Activated naive CD4-positive, alpha-beta T cell treated with anti-CD3 and anti-CD28 coated beads for 36 hours (primary cell): ENCODE data around the gene MCAT. TPM values are rescaled to one million over a fixed set of nuclear protein-coding genes. Genes with fewer than 3 reads are reported as not detected.
"Not testable (repeated sequence)": the region's sequence is repeated elsewhere in the genome, so short reads cannot be mapped to it uniquely, and the experiment has no call there.

ENCODE experiments used
- CTCF ChIA-PET: fragments of 350-600 bp; sonication (Branson Sonifier 250); formaldehyde crosslinking; loops from one replicate; lab custom pipeline; 2021; ENCODE audit warnings: antibody characterized with exemption; lab: Charles Lee
- DNase-seq: peaks from one replicate; pipeline ENCODE4 v3.0.0-alpha.2; 2020
- H3K27ac Mint-ChIP-seq: one replicate; pipeline ENCODE4 v1.8.0; 2021; ENCODE audit warnings: mild to moderate bottlenecking, mixed read lengths
- H3K27me3 Mint-ChIP-seq: one replicate; pipeline ENCODE4 v1.8.0; 2021; ENCODE audit warnings: low read depth, mixed read lengths
- H3K36me3 Mint-ChIP-seq: one replicate; pipeline ENCODE4 v1.8.0; 2021; ENCODE audit warnings: low read depth, mixed read lengths
- H3K4me1 Mint-ChIP-seq: one replicate; pipeline ENCODE4 v1.8.0; 2021; ENCODE audit warnings: low read depth, mixed read lengths
- H3K4me3 Mint-ChIP-seq: one replicate; pipeline ENCODE4 v1.8.0; 2021; ENCODE audit warnings: mild to moderate bottlenecking, moderate library complexity, mixed read lengths
- H3K9me3 Mint-ChIP-seq: one replicate; pipeline ENCODE4 v1.8.0; 2021; ENCODE audit warnings: mixed read lengths
- intact Hi-C: fragments of 100-400 bp; cut with micrococcal nuclease; formaldehyde crosslinking; loops from one replicate; pipeline ENCODE4 v1.15.1; 2023
- total RNA-seq, 2 experiments: library from RNA; stranded (reverse); gene quantifications; one replicate each; pipeline ENCODE4 v1.2.3, GENCODE V29; 2021

Gene MCAT
- total RNA-seq, 2 experiments from 2014 or later, result 10.0 to 10.5 TPM

- no peak for DNase-seq
- Mint-ChIP-seq H3K4me3 (peak overlapping the region; percentile 30), H3K27me3 (no peaks in the 10 kb centered on the region), H3K4me1 (peaks cover 24% of the 10 kb centered on the region), H3K36me3 (peaks cover 1% of the 10 kb centered on the region), H3K27ac (peak overlapping the region; percentile 69), H3K9me3 (no peaks in the 10 kb centered on the region)
- CTCF ChIA-PET, result interaction anchor here (0.7 to 1.4 kb wide), 2 partner anchors 11 to 40 kb away, joined by 3 to 5 read pairs; no protein-coding TSS in a partner anchor
- intact Hi-C loops, result no loop called here
These were observed 4.6 kb upstream of the MCAT start for GRCh38 chr22:43147821-43148220.

GRCh38 chr22:43146332-43146731 lies 3.1 kb upstream of the MCAT start:
- H3K9me3 Mint-ChIP-seq, H3K27me3 Mint-ChIP-seq, H3K4me3 Mint-ChIP-seq, DNase-seq, intact Hi-C loops, H3K36me3 Mint-ChIP-seq, H3K27ac Mint-ChIP-seq: not testable (repeated sequence)
- H3K4me1 Mint-ChIP-seq, result peaks cover 28% of the 10 kb centered on the region
- CTCF ChIA-PET, result interaction anchor here (1.4 kb wide), 1 partner anchor 41 kb away, joined by 5 read pairs; no protein-coding TSS in a partner anchor

GRCh38 chr22:43145371-43145770 lies 2.2 kb upstream of the MCAT start:
- H3K4me1 Mint-ChIP-seq, result peaks cover 35% of the 10 kb centered on the region
- H3K4me3 Mint-ChIP-seq, intact Hi-C loops, H3K27ac Mint-ChIP-seq, DNase-seq, H3K36me3 Mint-ChIP-seq, H3K27me3 Mint-ChIP-seq, H3K9me3 Mint-ChIP-seq: not testable (repeated sequence)
- CTCF ChIA-PET, result interaction anchor here (1.1 kb wide), 1 partner anchor 19 kb away, joined by 3 read pairs; no protein-coding TSS in a partner anchor

- no peak for DNase-seq
- CTCF ChIA-PET, result interaction anchor here (1.1 kb wide), 1 partner anchor 18 kb away, joined by 3 read pairs; no protein-coding TSS in a partner anchor
- Mint-ChIP-seq H3K9me3 (no peaks in the 10 kb centered on the region), H3K27me3 (no peaks in the 10 kb centered on the region), H3K36me3 (peaks cover 12% of the 10 kb centered on the region), H3K27ac (no peak overlapping the region), H3K4me1 (peaks cover 36% of the 10 kb centered on the region), H3K4me3 (no peak overlapping the region)
- intact Hi-C loops, result no loop called here
These were observed 1.8 kb upstream of the MCAT start for GRCh38 chr22:43144949-43145348.

- H3K36me3 Mint-ChIP-seq, result peaks cover 34% of the 10 kb centered on the region
These were observed 6.4 kb downstream of the MCAT start for GRCh38 chr22:43136801-43137200.

GRCh38 chr22:43136255-43136654 lies 6.9 kb downstream of the MCAT start:
- no peaks in the 10 kb centered on the region for H3K9me3 Mint-ChIP-seq
- DNase-seq, result no peak
- peaks cover 10% of the 10 kb centered on the region for H3K4me1 Mint-ChIP-seq
- H3K27me3 Mint-ChIP-seq, result no peaks in the 10 kb centered on the region
- CTCF ChIA-PET, result interaction anchor here (1.0 to 1.4 kb wide), 2 partner anchors 38 to 46 kb away, joined by 3 to 4 read pairs; no protein-coding TSS in a partner anchor
- intact Hi-C loops, result no loop called here
- no peak overlapping the region for H3K27ac Mint-ChIP-seq
- H3K4me3 Mint-ChIP-seq, result no peak overlapping the region
- H3K36me3 Mint-ChIP-seq, result peaks cover 34% of the 10 kb centered on the region

More at GRCh38 chr22:43136801-43137200, 6.4 kb downstream of the MCAT start:
- no peak for DNase-seq
- Mint-ChIP-seq H3K27ac (no peak overlapping the region), H3K4me3 (no peak overlapping the region), H3K27me3 (no peaks in the 10 kb centered on the region), H3K4me1 (peaks cover 14% of the 10 kb centered on the region), H3K9me3 (no peaks in the 10 kb centered on the region)
- intact Hi-C loops, result no loop called here
- CTCF ChIA-PET, result interaction anchor here (0.6 to 1.4 kb wide), 3 partner anchors 11 to 47 kb away, joined by 3 to 4 read pairs (median 3); no protein-coding TSS in a partner anchor

GRCh38 chr22:43135565-43135964 lies 7.6 kb downstream of the MCAT start:
- Mint-ChIP-seq H3K36me3 (peaks cover 28% of the 10 kb centered on the region), H3K9me3 (no peaks in the 10 kb centered on the region), H3K27ac (no peak overlapping the region), H3K4me1 (peaks cover 4% of the 10 kb centered on the region), H3K4me3 (no peak overlapping the region), H3K27me3 (no peaks in the 10 kb centered on the region)
- CTCF ChIA-PET, result interaction anchor here (0.6 to 1.4 kb wide), 3 partner anchors 23 to 779 kb away, joined by 3 to 4 read pairs (median 4); no protein-coding TSS in a partner anchor
- no peak for DNase-seq
- intact Hi-C loops, result no loop called here

GRCh38 chr22:43134553-43134952 lies 8.6 kb downstream of the MCAT start:
- DNase-seq, result no peak
- Mint-ChIP-seq H3K27me3 (no peaks in the 10 kb centered on the region), H3K36me3 (peaks cover 21% of the 10 kb centered on the region), H3K9me3 (no peaks in the 10 kb centered on the region), H3K27ac (no peak overlapping the region), H3K4me1 (no peaks in the 10 kb centered on the region), H3K4me3 (no peak overlapping the region)
- CTCF ChIA-PET, result interaction anchor here (0.9 kb wide), 1 partner anchor 53 kb away, joined by 3 read pairs; no protein-coding TSS in a partner anchor
- intact Hi-C loops, result no loop called here

- Mint-ChIP-seq H3K4me1 (no peaks in the 10 kb centered on the region), H3K36me3 (peaks cover 17% of the 10 kb centered on the region), H3K27me3 (no peaks in the 10 kb centered on the region), H3K4me3 (no peak overlapping the region), H3K9me3 (no peaks in the 10 kb centered on the region), H3K27ac (no peak overlapping the region)
- CTCF ChIA-PET, result interaction anchor here (0.9 kb wide), 1 partner anchor 55 kb away, joined by 3 read pairs; no protein-coding TSS in a partner anchor
- intact Hi-C loops, result no loop called here
- DNase-seq, result no peak
These were observed 9.8 kb downstream of the MCAT start for GRCh38 chr22:43133401-43133800.

- CTCF ChIA-PET, result no interaction called here
- no peak for DNase-seq
- no peaks in the 10 kb centered on the region for H3K9me3 Mint-ChIP-seq
- H3K27me3 Mint-ChIP-seq, result no peaks in the 10 kb centered on the region
- H3K4me3 Mint-ChIP-seq, result no peak overlapping the region
- intact Hi-C loops, result no loop called here
- no peaks in the 10 kb centered on the region for H3K4me1 Mint-ChIP-seq
- no peak overlapping the region for H3K27ac Mint-ChIP-seq
- H3K36me3 Mint-ChIP-seq, result peaks cover 14% of the 10 kb centered on the region
These were observed 11.3 kb downstream of the MCAT start for GRCh38 chr22:43131773-43132501.

GRCh38 chr22:43129426-43130425 lies 13.5 kb downstream of the MCAT start:
- Mint-ChIP-seq H3K27me3 (no peaks in the 10 kb centered on the region), H3K27ac (no peak overlapping the region), H3K4me3 (no peak overlapping the region), H3K36me3 (peaks cover 9% of the 10 kb centered on the region), H3K4me1 (no peaks in the 10 kb centered on the region), H3K9me3 (no peaks in the 10 kb centered on the region)
- intact Hi-C loops, result no loop called here
- DNase-seq, result no peak
- CTCF ChIA-PET, result interaction anchor here (0.6 kb wide), 1 partner anchor 316 kb away, joined by 3 read pairs; no protein-coding TSS in a partner anchor
